GM12878 (cell line): ENCODE measurements around the gene NCKIPSD. TPM values are rescaled to one million over a fixed set of nuclear protein-coding genes. Genes with fewer than 3 reads are reported as not detected.
"Not testable (repeated sequence)": the region's sequence is repeated elsewhere in the genome, so short reads cannot be mapped to it uniquely, and the experiment has no call there.

Experiments used
- ATAC-seq: fragments of 200-7000 bp; cut with Tn5 transposase; 3 replicates; pipeline ENCODE4 v1.9.1; 2020; ENCODE audit warnings: mild to moderate bottlenecking, moderate library complexity
- BruUV-seq: library from RNA; stranded (reverse); fragments of 400-500 nt; replicated peaks from 2 replicates; lab custom pipeline; 2021; lab: Mats Ljungman, UMichigan
- CTCF ChIA-PET: fragments of 300-600 bp; sonication (Branson Sonifier 250); formaldehyde crosslinking; extraction: SDS; loops from one replicate; lab custom pipeline; 2021; ENCODE audit warnings: inconsistent platforms; lab: Yijun Ruan, JAX
- POLR2A ChIA-PET: fragments of 350-600 bp; formaldehyde crosslinking; extraction: SDS; loops from one replicate; lab custom pipeline; 2021; ENCODE audit warnings: inconsistent platforms; lab: Charles Lee
- RAD21 ChIA-PET: fragments of 300-600 bp; sonication (Branson Sonifier 250); formaldehyde crosslinking; loops from one replicate; lab custom pipeline; 2023; ENCODE audit warnings: antibody characterized with exemption; ENCODE audit not compliant: unreplicated experiment; lab: Charles Lee
- SMC1A ChIA-PET: fragments of 300-600 bp; sonication (Branson Sonifier 250); formaldehyde crosslinking; loops from one replicate; lab custom pipeline; 2023; ENCODE audit not compliant: unreplicated experiment, uncharacterized antibody; lab: Charles Lee
- DNase-seq: peaks from one replicate; pipeline ENCODE4 v3.0.0-alpha.2; 2011; ENCODE audit warnings: low read depth, low spot score
- FAIRE-seq: peaks from 3 replicates; lab custom pipeline; 2011; peaks lifted over from hg19 to GRCh38; lab: Jason Lieb, UNC
- H2AFZ ChIP-seq: 2 replicates; pipeline ENCODE4 v1.6.0; 2011; ENCODE audit warnings: low read depth, low read length, control low read depth; ENCODE audit not compliant: control insufficient read depth
- H3K27ac ChIP-seq: 2 replicates; pipeline ENCODE4 v1.5.1; 2011; ENCODE audit warnings: control low read depth; ENCODE audit not compliant: control insufficient read depth, insufficient read depth
- H3K27me3 ChIP-seq, 2 experiments: replicated peaks in 1 of 2; 2 replicates each; pipeline versions ENCODE4 v1.6.0 to v1.6.1; 2011; ENCODE audit warnings: low read length in 1 of 2; ENCODE audit not compliant: control insufficient read depth in 2 of 2, insufficient read depth in 2 of 2
- H3K36me3 ChIP-seq, 2 experiments: 2 replicates each; pipeline ENCODE4 v1.5.1; 2011; ENCODE audit warnings: low read length in 1 of 2; ENCODE audit not compliant: control insufficient read depth in 2 of 2, insufficient read depth in 2 of 2
- H3K4me1 ChIP-seq: 2 replicates; pipeline ENCODE4 v1.6.1; 2011; ENCODE audit warnings: mild to moderate bottlenecking, low read length, moderate library complexity, mixed read lengths; ENCODE audit not compliant: control insufficient read depth, insufficient read depth
- H3K4me2 ChIP-seq: 2 replicates; pipeline ENCODE4 v1.6.0; 2011; ENCODE audit warnings: control low read depth; ENCODE audit not compliant: control insufficient read depth, insufficient read depth
- H3K4me3 ChIP-seq: fragments of 200-600 bp; sonication (generic); 2 replicates; pipeline ENCODE4 v1.5.1; 2016
- H3K79me2 ChIP-seq: 2 replicates; pipeline ENCODE4 v1.6.0; 2011; ENCODE audit warnings: low read length; ENCODE audit not compliant: control insufficient read depth, insufficient read depth
- H3K9ac ChIP-seq: 2 replicates; pipeline ENCODE4 v1.8.0; 2011; ENCODE audit warnings: low read length, control low read depth, mixed read lengths; ENCODE audit not compliant: control insufficient read depth, insufficient read depth
- H3K9me3 ChIP-seq: replicated peaks from 3 replicates; pipeline ENCODE4 v1.5.1; 2011; ENCODE audit warnings: mild to moderate bottlenecking, low read length; ENCODE audit not compliant: control insufficient read depth, insufficient read depth
- H4K20me1 ChIP-seq: 2 replicates; pipeline ENCODE4 v1.6.0; 2011; ENCODE audit not compliant: control insufficient read depth, insufficient read depth
- BACH1 ChIP-seq: fragments of 450-650 bp; IDR thresholded peaks from 2 replicates; pipeline ENCODE4 v1.6.1; 2017; ENCODE audit warnings: mild to moderate bottlenecking, borderline replicate concordance
- LARP7 ChIP-seq: fragments of 450-650 bp; IDR thresholded peaks from 2 replicates; pipeline ENCODE4 v1.6.1; 2017; ENCODE audit warnings: mild to moderate bottlenecking
- NR2C2 ChIP-seq: IDR thresholded peaks from 2 replicates; pipeline ENCODE4 v1.6.1; 2011; ENCODE audit warnings: borderline replicate concordance, low read depth; ENCODE audit not compliant: control insufficient read depth, insufficient read length
- WGBS: methylation state at CpG from one replicate; pipeline ENCODE4 v1.1.6; 2016; ENCODE audit warnings: low lambda C conversion rate; ENCODE audit not compliant: insufficient replicate concordance, insufficient coverage; ENCODE audit errors: missing lambda C conversion rate; 5-methylcytosine and 5-hydroxymethylcytosine counted together
- in situ Hi-C: fragments of 300-500 bp; cut with MboI; formaldehyde crosslinking; loops from 9 replicates; pipeline ENCODE4 v1.14.3; 2018; ENCODE audit warnings: mixed read lengths
- intact Hi-C: fragments of 100-400 bp; cut with micrococcal nuclease; formaldehyde crosslinking; loops from one replicate; pipeline ENCODE4 v1.14.2; 2022; ENCODE audit not compliant: unreplicated experiment
- polyA plus RNA-seq, 11 experiments: library from polyadenylated mRNA; depleted of rRNA in 4 of 11; unstranded in 6 of 11; stranded (reverse) in 5 of 11; fragments of >200 nt; fragmentation: Nextera tagmentation in 4 of 11; fragmentation: Illumina TruSeq in 1 of 11; extraction: Ambion mirVana in 4 of 11; extraction: Trizol in 1 of 11; gene quantifications; 1 replicate in 1 of 11; 2 replicates in 10 of 11; pipeline versions ENCODE4 v1.2.1 to v1.2.3, GENCODE V29; 2011 to 2016; ENCODE audit warnings: inconsistent platforms in 2 of 11, missing spikeins in 2 of 11, low read depth in 1 of 11
- total RNA-seq, 4 experiments: library from RNA; depleted of rRNA in 3 of 4; stranded (reverse); fragments of >200 nt in 3 of 4; fragmentation: Illumina TruSeq in 1 of 4; extraction: Trizol in 1 of 4; gene quantifications; 2 replicates each; pipeline versions ENCODE4 v1.2.1 to v1.2.3, GENCODE V29; 2013 to 2021

NCKIPSD gene
- total and polyA plus RNA-seq, 10 of the 15 experiments (the other 5 are each of a cell fraction or from before 2014, with no cell fraction given) = 0.93 to 31.6 (median 15.2) TPM

GRCh38 chr3:48685603-48686511, at the start of gene NCKIPSD (continued):
- peak; percentile 97 for TF ChIP-seq LARP7
- peak; percentile 89 for TF ChIP-seq BACH1
- no peak for TF ChIP-seq NR2C2

GRCh38 chr3:48735075-48735767, 49.5 kb upstream of the NCKIPSD start:
- H3K9me3 ChIP-seq, H3K4me2 ChIP-seq, H2AFZ ChIP-seq, H3K36me3 ChIP-seq, H3K79me2 ChIP-seq, H3K4me1 ChIP-seq, ATAC-seq, H3K9ac ChIP-seq, H3K27ac ChIP-seq, in situ Hi-C loops, H3K4me3 ChIP-seq, H4K20me1 ChIP-seq, FAIRE-seq, POLR2A ChIA-PET, DNase-seq, H3K27me3 ChIP-seq, intact Hi-C loops, RAD21 ChIA-PET, BruUV-seq: not testable (repeated sequence)
- ChIA-PET SMC1A (interaction anchor here (2.5 kb wide), 1 partner anchor 217 kb away, joined by 7 read pairs; no protein-coding TSS in a partner anchor), CTCF (interaction anchor here (0.6 to 1.8 kb wide), 10 partner anchors 9 to 944 kb away, joined by 3 to 6 read pairs (median 3); no protein-coding TSS in a partner anchor)
- WGBS = 62% methylated on average over 5 of the region's 8 CpGs

- H3K27ac ChIP-seq, H3K4me1 ChIP-seq, FAIRE-seq, SMC1A ChIA-PET, H3K79me2 ChIP-seq, H3K4me2 ChIP-seq, CTCF ChIA-PET, in situ Hi-C loops, POLR2A ChIA-PET, intact Hi-C loops, ATAC-seq, H2AFZ ChIP-seq, H3K27me3 ChIP-seq, BruUV-seq, H3K9me3 ChIP-seq, H3K9ac ChIP-seq, RAD21 ChIA-PET, H3K36me3 ChIP-seq, H3K4me3 ChIP-seq, H4K20me1 ChIP-seq, DNase-seq: not testable (repeated sequence)
- WGBS = 43% methylated on average over 4 of the region's 25 CpGs
Observed at GRCh38 chr3:48734541-48734940, 48.8 kb upstream of the NCKIPSD start.

GRCh38 chr3:48733752-48734518, 48.2 kb upstream of the NCKIPSD start:
- RAD21 ChIA-PET, H3K9me3 ChIP-seq, H3K36me3 ChIP-seq, ATAC-seq, CTCF ChIA-PET, H3K4me1 ChIP-seq, POLR2A ChIA-PET, H4K20me1 ChIP-seq, FAIRE-seq, H3K4me2 ChIP-seq, H3K27me3 ChIP-seq, H3K27ac ChIP-seq, H3K4me3 ChIP-seq, intact Hi-C loops, SMC1A ChIA-PET, H2AFZ ChIP-seq, BruUV-seq, in situ Hi-C loops, H3K9ac ChIP-seq, H3K79me2 ChIP-seq, DNase-seq: not testable (repeated sequence)
- WGBS = 83% methylated on average over 14 of the region's 53 CpGs
